H1 (cell line): Measurements from ENCODE around the gene OSBPL9. TPM values are rescaled to one million over a fixed set of nuclear protein-coding genes. Genes with fewer than 3 reads are reported as not detected.

Source experiments
- CTCF ChIA-PET: fragments of 300-600 bp; sonication (Branson Sonifier 250); formaldehyde crosslinking; loops from one replicate; lab custom pipeline; 2021; ENCODE audit not compliant: partially characterized antibody; lab: Charles Lee
- POLR2A ChIA-PET: fragments of 300-600 bp; sonication (Branson Sonifier 250); formaldehyde crosslinking; loops from one replicate; lab custom pipeline; 2021; ENCODE audit warnings: inconsistent platforms; ENCODE audit not compliant: partially characterized antibody; lab: Charles Lee
- DNase-seq, 2 experiments: peaks; one replicate each; pipeline versions ENCODE4 v3.0.0 to v3.0.0-alpha.2; 2010 to 2022; ENCODE audit warnings: low spot score in 2 of 2, low read depth in 1 of 2, mixed read lengths in 1 of 2
- FAIRE-seq: peaks from 2 replicates; lab custom pipeline; 2011; peaks lifted over from hg19 to GRCh38; lab: Jason Lieb, UNC
- H2AFZ ChIP-seq: 2 replicates; pipeline ENCODE4 v1.8.1; 2012; ENCODE audit warnings: low read length, inconsistent platforms
- H2AK5ac ChIP-seq: 2 replicates; pipeline ENCODE4 v1.6.1; 2013; ENCODE audit warnings: low read depth, low read length
- H2BK120ac ChIP-seq: replicated peaks from 2 replicates; pipeline ENCODE3; 2013; ENCODE audit warnings: low read depth, low read length, inconsistent platforms
- H2BK12ac ChIP-seq: 2 replicates; pipeline ENCODE4 v1.6.1; 2013; ENCODE audit warnings: low read depth, low read length
- H2BK15ac ChIP-seq: 2 replicates; pipeline ENCODE4 v1.6.1; 2013; ENCODE audit warnings: low read length
- H2BK20ac ChIP-seq: 2 replicates; pipeline ENCODE4 v1.6.1; 2013; ENCODE audit warnings: low read length
- H2BK5ac ChIP-seq: 2 replicates; pipeline ENCODE4 v1.6.1; 2013; ENCODE audit warnings: low read depth, low read length
- H3K14ac ChIP-seq: 2 replicates; pipeline ENCODE4 v1.6.1; 2013; ENCODE audit warnings: inconsistent platforms; ENCODE audit not compliant: insufficient read length
- H3K18ac ChIP-seq: 2 replicates; pipeline ENCODE4 v1.6.1; 2013; ENCODE audit warnings: low read length; ENCODE audit errors: extremely low read depth
- H3K23ac ChIP-seq: 2 replicates; pipeline ENCODE4 v1.6.1; 2013; ENCODE audit warnings: inconsistent platforms; ENCODE audit not compliant: insufficient read length
- H3K23me2 ChIP-seq: 2 replicates; pipeline ENCODE4 v1.6.1; 2013; ENCODE audit warnings: low read depth, low read length
- H3K27ac ChIP-seq: 2 replicates; pipeline ENCODE4 v1.6.1; 2011; ENCODE audit warnings: low read depth, low read length, inconsistent platforms
- H3K27me3 ChIP-seq, 4 experiments: replicated peaks in 1 of 4; 1 replicate in 1 of 4; 2 replicates in 3 of 4; pipeline versions ENCODE4 v1.6.1 to v1.8.1; 2011 to 2013; ENCODE audit warnings: low read length in 3 of 4, mild to moderate bottlenecking in 3 of 4, inconsistent platforms in 2 of 4, mixed read lengths in 2 of 4, moderate library complexity in 1 of 4; ENCODE audit not compliant: control insufficient read depth in 3 of 4, insufficient read depth in 3 of 4; ENCODE audit errors: extremely low read depth in 1 of 4
- H3K36me3 ChIP-seq, 4 experiments: 2 replicates each; pipeline versions ENCODE4 v1.6.1 to v1.8.1; 2011 to 2013; ENCODE audit warnings: mild to moderate bottlenecking in 4 of 4, low read length in 3 of 4, moderate library complexity in 2 of 4, control low read depth in 1 of 4, inconsistent platforms in 1 of 4; ENCODE audit not compliant: insufficient read depth in 4 of 4, control insufficient read depth in 2 of 4
- H3K4ac ChIP-seq: replicated peaks from 2 replicates; pipeline ENCODE3; 2013; ENCODE audit warnings: low read length, low read depth, mixed read lengths, inconsistent platforms; ENCODE audit not compliant: insufficient read length
- H3K4me1 ChIP-seq, 4 experiments: replicated peaks in 1 of 4; 1 replicate in 1 of 4; 2 replicates in 3 of 4; pipeline versions ENCODE4 v1.6.1 to v1.8.1; 2011 to 2013; ENCODE audit warnings: low read length in 3 of 4, inconsistent platforms in 2 of 4, mixed read lengths in 1 of 4; ENCODE audit not compliant: insufficient read depth in 4 of 4, control insufficient read depth in 3 of 4
- H3K4me2 ChIP-seq, 2 experiments: 2 replicates each; pipeline versions ENCODE4 v1.6.1 to v1.8.1; 2011 to 2013; ENCODE audit warnings: low read depth in 2 of 2, low read length in 2 of 2, control low read depth in 1 of 2, inconsistent platforms in 1 of 2, mild to moderate bottlenecking in 1 of 2; ENCODE audit not compliant: insufficient read depth in 1 of 2
- H3K4me3 ChIP-seq, 4 experiments: fragments of 200-600, 300-600 bp in 1 of 4; sonication (generic), shearing (Covaris generic), sonication (Bioruptor Twin) in 1 of 4; 2 replicates each; pipeline versions ENCODE4 v1.5.1 to v1.8.1; 2011 to 2016; ENCODE audit warnings: low read length in 4 of 4, low read depth in 3 of 4, control low read depth in 2 of 4, inconsistent platforms in 2 of 4, mild to moderate bottlenecking in 2 of 4, mixed read lengths in 1 of 4, moderate library complexity in 1 of 4; ENCODE audit not compliant: insufficient read depth in 2 of 4; ENCODE audit errors: extremely low read depth in 1 of 4
- H3K56ac ChIP-seq: replicated peaks from 2 replicates; pipeline ENCODE3; 2013; ENCODE audit warnings: low read depth, mild to moderate bottlenecking, mixed read lengths, low read length, inconsistent platforms; ENCODE audit not compliant: insufficient read length
- H3K79me1 ChIP-seq: 2 replicates; pipeline ENCODE4 v1.6.1; 2013; ENCODE audit warnings: low read depth, low read length, control low read depth
- H3K79me2 ChIP-seq, 2 experiments: 2 replicates each; pipeline versions ENCODE4 v1.6.1 to v1.8.1; 2012 to 2013; ENCODE audit warnings: low read length in 2 of 2, mild to moderate bottlenecking in 2 of 2, inconsistent platforms in 1 of 2; ENCODE audit not compliant: insufficient read depth in 2 of 2, control insufficient read depth in 1 of 2
- H3K9ac ChIP-seq, 4 experiments: replicated peaks in 1 of 4; 1 replicate in 1 of 4; 2 replicates in 3 of 4; pipeline versions ENCODE4 v1.6.1 to v1.8.1; 2011 to 2013; ENCODE audit warnings: low read depth in 3 of 4, low read length in 3 of 4, control low read depth in 2 of 4, mild to moderate bottlenecking in 2 of 4, moderate library complexity in 2 of 4, inconsistent platforms in 1 of 4; ENCODE audit errors: extremely low read depth in 1 of 4
- H3K9me3 ChIP-seq, 2 experiments: 2 replicates each; pipeline versions ENCODE4 v1.6.1 to v1.8.1; 2012 to 2013; ENCODE audit warnings: mild to moderate bottlenecking in 2 of 2, moderate library complexity in 2 of 2, control low read depth in 1 of 2, inconsistent platforms in 1 of 2, low read depth in 1 of 2, low read length in 1 of 2, mixed read lengths in 1 of 2; ENCODE audit not compliant: insufficient read depth in 2 of 2
- H4K20me1 ChIP-seq, 2 experiments: replicated peaks in 1 of 2; 2 replicates each; pipeline versions ENCODE3 to v1.8.1; 2011 to 2013; ENCODE audit warnings: inconsistent platforms in 2 of 2, low read length in 2 of 2, mild to moderate bottlenecking in 1 of 2; ENCODE audit not compliant: insufficient read depth in 2 of 2, control insufficient read depth in 1 of 2
- H4K5ac ChIP-seq: 2 replicates; pipeline ENCODE4 v1.6.1; 2013; ENCODE audit warnings: low read length, low read depth, mixed read lengths, inconsistent platforms; ENCODE audit not compliant: insufficient read length
- H4K8ac ChIP-seq: 2 replicates; pipeline ENCODE4 v1.8.0; 2013; ENCODE audit warnings: mild to moderate bottlenecking, moderate library complexity, low read length, inconsistent platforms; ENCODE audit not compliant: insufficient read depth; ENCODE audit errors: extremely low read depth
- H4K91ac ChIP-seq: replicated peaks from 2 replicates; pipeline ENCODE3; 2013; ENCODE audit warnings: low read length, mixed read lengths, inconsistent platforms; ENCODE audit not compliant: insufficient read length
- ASH2L ChIP-seq: fragments of 200-600, 300-600 bp; sonication (generic); IDR thresholded peaks from one replicate; pipeline ENCODE4 v1.7.1; 2017; ENCODE audit warnings: low read length
- ATF3 ChIP-seq: IDR thresholded peaks from 2 replicates; pipeline ENCODE4 v1.6.1; 2011; ENCODE audit warnings: low read depth, mild to moderate bottlenecking, low read length; ENCODE audit not compliant: insufficient read depth
- BCL11A ChIP-seq, 2 experiments: IDR thresholded peaks; one replicate each; pipeline ENCODE4 v1.6.1; 2011; ENCODE audit warnings: low read depth in 2 of 2, low read length in 2 of 2, mild to moderate bottlenecking in 2 of 2
- CTBP2 ChIP-seq: IDR thresholded peaks from 2 replicates; pipeline ENCODE4 v1.7.0; 2011; ENCODE audit warnings: borderline replicate concordance, mild to moderate bottlenecking, moderate library complexity, mixed read lengths, low read length; ENCODE audit not compliant: insufficient read depth, insufficient read length
- EGR1 ChIP-seq: IDR thresholded peaks from 2 replicates; pipeline ENCODE4 v1.6.1; 2011; ENCODE audit warnings: low read depth, low read length, borderline replicate concordance
- NRF1 ChIP-seq: IDR thresholded peaks from 2 replicates; pipeline ENCODE4 v1.6.1; 2011; ENCODE audit warnings: mild to moderate bottlenecking, low read depth, low read length, improper control_type of control experiment
- PHF8 ChIP-seq: fragments of 200-600 bp; sonication (generic); conservative IDR thresholded peaks from 2 replicates; pipeline ENCODE4 v1.7.1; 2012; ENCODE audit warnings: low read depth, mild to moderate bottlenecking, inconsistent platforms, low read length, moderate library complexity
- SIX5 ChIP-seq: IDR thresholded peaks from 2 replicates; pipeline ENCODE4 v1.6.1; 2011; ENCODE audit warnings: mild to moderate bottlenecking, low read depth, low read length
- TAF7 ChIP-seq: optimal IDR thresholded peaks from 2 replicates; pipeline ENCODE3; 2011; ENCODE audit warnings: low read depth, mild to moderate bottlenecking, inconsistent platforms, low read length, moderate library complexity, borderline replicate concordance
- YY1 ChIP-seq: IDR thresholded peaks from 2 replicates; pipeline ENCODE4 v1.6.1; 2011; ENCODE audit warnings: low read depth, mild to moderate bottlenecking, low read length
- ZNF274 ChIP-seq: IDR thresholded peaks from 2 replicates; pipeline ENCODE4 v1.7.0; 2012; ENCODE audit warnings: low read length, borderline replicate concordance; ENCODE audit errors: extremely low read depth
- WGBS, 2 experiments: shearing (Covaris generic) in 1 of 2; methylation state at CpG; one replicate each; pipeline versions ENCODE4 v1.1.6 to v1.1.7; 2013 to 2015; ENCODE audit warnings: low lambda C conversion rate in 2 of 2, mixed read lengths in 2 of 2, inconsistent platforms in 1 of 2, low coverage in 1 of 2, missing lambda C conversion rate in 1 of 2; ENCODE audit not compliant: insufficient replicate concordance in 2 of 2, insufficient coverage in 1 of 2, insufficient read length in 1 of 2; ENCODE audit errors: extremely low coverage in 1 of 2, missing lambda C conversion rate in 1 of 2; 5-methylcytosine and 5-hydroxymethylcytosine counted together
- polyA plus RNA-seq, 7 experiments: library from polyadenylated mRNA; depleted of rRNA in 3 of 7; stranded (reverse) in 5 of 7; unstranded in 2 of 7; fragments of >200 nt in 5 of 7; fragments of 200-250 nt in 2 of 7; gene quantifications; 1 replicate in 5 of 7; 2 replicates in 1 of 7; 4 replicates in 1 of 7; pipeline versions ENCODE4 v1.2.1 to v1.2.3, GENCODE V29; 2011 to 2013; ENCODE audit warnings: missing spikeins in 2 of 7, mixed read lengths in 2 of 7
- total RNA-seq: library from RNA; stranded (reverse); fragmentation: NEBNext Ultra II Directional; extraction: Animal tissue kit (Norgen Biotek cat#: 25700); gene quantifications from 2 replicates; pipeline ENCODE4 v1.2.1, GENCODE V29; 2021

Gene OSBPL9
- total and polyA plus RNA-seq, 2 of the 8 experiments (the other 6 are each of a cell fraction or from before 2014, with no cell fraction given), result 58.2 to 71.6 TPM

GRCh38 chr1:51644020-51644419 is 27.1 kb downstream of the OSBPL9 start:
- no peak overlapping the region for H2BK120ac ChIP-seq
- no peaks in the 10 kb centered on the region for H3K23me2 ChIP-seq
- H3K9ac ChIP-seq, result no peak overlapping the region
- no peak overlapping the region for H4K5ac ChIP-seq
- H3K23ac ChIP-seq, result no peak overlapping the region
- H3K18ac ChIP-seq, result no peak overlapping the region
- no peaks in the 10 kb centered on the region for H3K27me3 ChIP-seq
- H2AK5ac ChIP-seq, result no peak overlapping the region
- H3K79me2 ChIP-seq, result peaks cover 0 to 11% of the 10 kb centered on the region in 2 experiments; a peak in 2 of 4 replicates
- no peak overlapping the region for H3K4ac ChIP-seq
- 88% methylated on average over 5 of the region's 5 CpGs; no CpG with 5 or more reads in 1 of the 2 experiments for WGBS, 2 experiments
- H4K20me1 ChIP-seq, result no peaks in the 10 kb centered on the region
- H4K91ac ChIP-seq, result no peak overlapping the region
- H3K9me3 ChIP-seq, result no peaks in the 10 kb centered on the region
- no peak overlapping the region for H3K27ac ChIP-seq
- DNase-seq (no peak), FAIRE-seq (no peak)
- H3K56ac ChIP-seq, result no peak overlapping the region
- no peaks in the 10 kb centered on the region for H3K36me3 ChIP-seq
- no peak overlapping the region for H2BK12ac ChIP-seq
- H3K14ac ChIP-seq, result no peak overlapping the region
- H2BK15ac ChIP-seq, result no peak overlapping the region
- H3K4me3 ChIP-seq, result no peak overlapping the region
- POLR2A ChIA-PET, result no interaction called here
- no peak overlapping the region for H2AFZ ChIP-seq
- no peak overlapping the region for H2BK5ac ChIP-seq
- H3K4me1 ChIP-seq, result peaks cover 0 to 10% (median 5%) of the 10 kb centered on the region in 4 experiments; a peak in 4 of 7 replicates
- no peak overlapping the region for H2BK20ac ChIP-seq
- no peak overlapping the region for H3K4me2 ChIP-seq
- CTCF ChIA-PET, result interaction anchor here (0.8 to 1.6 kb wide), 2 partner anchors 17 to 124 kb away, joined by 3 to 5 read pairs; no protein-coding TSS in a partner anchor
- peaks cover 2% of the 10 kb centered on the region; the same call in 1 of the 2 replicates for H3K79me1 ChIP-seq
- no peak overlapping the region for H4K8ac ChIP-seq
- no peak for TF ChIP-seq SIX5
- TF ChIP-seq NRF1, result no peak
- no peak for TF ChIP-seq PHF8
- TF ChIP-seq ASH2L, result no peak
- TF ChIP-seq EGR1, result no peak
- TF ChIP-seq CTBP2, result no peak
- no peak for TF ChIP-seq BCL11A (IDR thresholded peaks at IDR 0.05; ENCODE audit: low read depth in 2 of 2, low read length in 2 of 2)
- TF ChIP-seq ATF3, result no peak
- no peak for TF ChIP-seq YY1
- no peak for TF ChIP-seq TAF7
- no peak for TF ChIP-seq ZNF274
